Fibroblast of gingiva (primary cell): Measurements from ENCODE around the gene RPRD1B.

Source experiments
- DNase-seq: peaks from one replicate; pipeline ENCODE4 v3.0.0-alpha.2; 2011; ENCODE audit warnings: low read depth

Gene RPRD1B

GRCh38 chr20:38036366-38036765 is 2.8 kb downstream of the RPRD1B start:
- no peak for DNase-seq

GRCh38 chr20:38040276-38040675 is 6.7 kb downstream of the RPRD1B start:
- no peak for DNase-seq

GRCh38 chr20:38043512-38044300 is 10.2 kb downstream of the RPRD1B start:
- DNase-seq: peak; percentile 55

- DNase-seq: no peak
Observed at GRCh38 chr20:38044685-38045084, 11.1 kb downstream of the RPRD1B start.

- DNase-seq: no peak
Observed at GRCh38 chr20:38046572-38046971, 13.0 kb downstream of the RPRD1B start.

- peak; percentile 14 for DNase-seq
Observed at GRCh38 chr20:38049800-38050199, 16.3 kb downstream of the RPRD1B start.

GRCh38 chr20:38050686-38051085 is 17.1 kb downstream of the RPRD1B start:
- DNase-seq: no peak

GRCh38 chr20:38052870-38053269 is 19.3 kb downstream of the RPRD1B start:
- no peak for DNase-seq

GRCh38 chr20:38054647-38055046 is 21.1 kb downstream of the RPRD1B start:
- DNase-seq: no peak

- DNase-seq: no peak
Observed at GRCh38 chr20:38055294-38055693, 21.7 kb downstream of the RPRD1B start.

- DNase-seq: no peak
Observed at GRCh38 chr20:38055848-38056247, 22.3 kb downstream of the RPRD1B start.

- peak; percentile 49 for DNase-seq
Observed at GRCh38 chr20:38057351-38057972, 23.9 kb downstream of the RPRD1B start.

- no peak for DNase-seq
Observed at GRCh38 chr20:38059832-38060231, 26.3 kb downstream of the RPRD1B start.

GRCh38 chr20:38060536-38060935 is 27.0 kb downstream of the RPRD1B start:
- DNase-seq: no peak

GRCh38 chr20:38061109-38061508 is 27.6 kb downstream of the RPRD1B start:
- DNase-seq: no peak

- no peak for DNase-seq
Observed at GRCh38 chr20:38062890-38063289, 29.3 kb downstream of the RPRD1B start.

GRCh38 chr20:38063911-38064530 is 30.5 kb downstream of the RPRD1B start:
- no peak for DNase-seq

GRCh38 chr20:38065764-38066375 is 32.3 kb downstream of the RPRD1B start:
- DNase-seq: no peak

GRCh38 chr20:38066969-38067716 is 33.6 kb downstream of the RPRD1B start:
- no peak for DNase-seq

GRCh38 chr20:38067717-38068365 is 34.3 kb downstream of the RPRD1B start:
- no peak for DNase-seq

GRCh38 chr20:38072898-38073297 is 39.4 kb downstream of the RPRD1B start:
- no peak for DNase-seq
